GM10248 (cell line): ENCODE results near the gene ILDR2.

Source experiments
- CTCF ChIA-PET: fragments of 300-600 bp; sonication (Branson Sonifier 250); formaldehyde crosslinking; extraction: SDS; loops from one replicate; lab custom pipeline; 2021; ENCODE audit warnings: antibody characterized with exemption; lab: Yijun Ruan, JAX
- POLR2A ChIA-PET: fragments of 350-650 bp; sonication (Branson Sonifier 250); formaldehyde crosslinking; extraction: SDS; loops from one replicate; lab custom pipeline; 2020; ENCODE audit warnings: antibody characterized with exemption; lab: Yijun Ruan, JAX
- DNase-seq: peaks from one replicate; pipeline ENCODE4 v3.0.0; 2012; ENCODE audit errors: extremely low spot score
- CTCF ChIP-seq: IDR thresholded peaks from 2 replicates; pipeline ENCODE4 v1.5.1; 2012; ENCODE audit warnings: mild to moderate bottlenecking, low read depth; ENCODE audit errors: extremely low read depth, missing control alignments, control extremely low read depth

The ILDR2 gene

DNA sequence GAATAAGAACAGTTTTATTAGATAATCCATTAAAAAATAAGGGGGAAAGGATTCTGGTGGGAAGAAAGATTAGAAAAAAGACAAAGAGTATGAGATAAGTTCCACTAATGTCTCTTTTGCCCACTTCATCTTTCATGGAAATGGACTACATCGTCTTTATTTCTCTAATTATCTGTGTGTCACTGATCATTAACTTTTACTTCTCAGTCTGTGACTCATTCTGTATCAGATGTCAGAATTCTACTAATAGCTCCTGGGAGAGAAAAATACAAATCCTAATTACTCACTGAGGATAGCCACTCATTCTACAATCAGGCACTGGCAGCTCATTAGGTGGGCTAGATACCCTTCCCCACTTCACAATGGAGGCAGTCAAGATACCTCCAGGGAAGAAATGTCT is 41.7 kb downstream of the ILDR2 start:
- POLR2A ChIA-PET, result no interaction called here
- no peak for DNase-seq
- no peak for TF ChIP-seq CTCF
- CTCF ChIA-PET, result interaction anchor here (1.1 to 1.6 kb wide), 5 partner anchors 12 to 126 kb away, joined by 3 to 8 read pairs (median 4); no protein-coding TSS in a partner anchor

DNA sequence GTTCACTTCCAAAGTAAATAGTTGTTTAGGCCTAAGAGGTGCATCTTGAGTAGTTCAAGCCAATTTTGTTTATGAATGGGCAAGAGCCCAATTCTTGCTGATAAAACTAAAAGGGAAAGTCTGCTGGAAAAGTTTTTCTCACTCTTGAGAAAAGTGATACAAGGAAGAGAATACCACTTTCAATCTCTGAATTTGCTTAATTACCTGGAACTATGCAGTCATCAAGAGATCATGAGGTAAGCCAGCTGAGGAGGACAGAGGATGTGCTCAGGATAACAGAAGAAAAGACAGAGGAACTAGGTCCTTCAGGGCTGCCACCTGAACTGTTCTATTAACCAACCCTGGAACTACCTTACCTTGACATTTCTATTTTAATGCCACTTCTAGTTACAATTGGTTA is 42.2 kb downstream of the ILDR2 start:
- POLR2A ChIA-PET, result no interaction called here
- TF ChIP-seq CTCF, result no peak
- CTCF ChIA-PET, result interaction anchor here (1.4 to 1.6 kb wide), 3 partner anchors 23 to 126 kb away, joined by 3 to 8 read pairs (median 6); no protein-coding TSS in a partner anchor
- no peak for DNase-seq

GRCh38 chr1:166929911-166930310 is 45.4 kb downstream of the ILDR2 start:
- CTCF ChIA-PET, result interaction anchor here (1.1 to 3.9 kb wide), 4 partner anchors 20 to 129 kb away, joined by 3 to 21 read pairs (median 4); no protein-coding TSS in a partner anchor
- DNase-seq, result no peak
- POLR2A ChIA-PET, result no interaction called here
- no peak for TF ChIP-seq CTCF

GRCh38 chr1:166927701-166928100 is 47.6 kb downstream of the ILDR2 start:
- TF ChIP-seq CTCF, result no peak
- ChIA-PET CTCF (interaction anchor here (1.0 to 5.2 kb wide), 3 partner anchors 16 to 133 kb away, joined by 3 to 33 read pairs (median 21); no protein-coding TSS in a partner anchor), POLR2A (no interaction called here)
- DNase-seq, result no peak

DNA sequence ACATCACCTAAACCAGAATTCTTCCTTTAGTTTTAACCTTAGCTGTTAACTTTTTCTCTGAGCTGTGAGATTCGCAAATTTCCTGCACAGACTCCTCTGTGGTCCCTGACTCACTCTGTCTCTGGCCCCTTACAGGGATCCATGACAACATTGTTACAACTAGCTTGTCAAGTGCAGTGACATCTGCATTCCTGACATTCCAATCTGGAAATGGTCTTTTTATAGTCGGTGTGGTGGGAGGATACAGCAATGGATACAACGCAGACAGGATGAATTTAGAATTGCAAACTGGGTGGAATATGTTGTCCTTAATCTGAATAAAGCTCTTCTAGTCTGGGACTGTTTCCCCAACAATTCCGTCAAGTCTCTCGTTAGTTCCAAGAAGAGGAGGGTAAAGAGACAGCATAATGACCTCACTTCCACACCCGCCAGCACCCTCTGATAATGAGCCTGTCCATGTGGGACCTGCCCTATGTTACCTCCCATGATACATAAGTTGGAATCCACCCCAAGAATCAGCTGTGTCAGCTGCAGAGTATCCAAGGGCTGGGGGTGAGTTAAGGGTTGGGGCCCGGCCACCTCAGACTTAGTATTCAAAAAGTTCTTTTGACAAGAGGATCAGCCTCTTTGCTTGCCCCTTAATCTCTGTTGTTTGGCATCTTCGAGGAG is 49.4 kb downstream of the ILDR2 start:
- ChIA-PET POLR2A (no interaction called here), CTCF (interaction anchor here (1.1 to 5.2 kb wide), 3 partner anchors 15 to 134 kb away, joined by 3 to 33 read pairs (median 21); partner anchors contain the start of gene POGK)
- no peak for DNase-seq
- TF ChIP-seq CTCF, result no peak

GRCh38 chr1:166924823-166925541 is 50.4 kb downstream of the ILDR2 start:
- POLR2A ChIA-PET, result no interaction called here
- TF ChIP-seq CTCF, result no peak
- no peak for DNase-seq
- CTCF ChIA-PET, result interaction anchor here (1.1 to 5.2 kb wide), 3 partner anchors 14 to 135 kb away, joined by 3 to 33 read pairs (median 21); partner anchors contain the start of gene POGK
